LNCaP clone FGC (cell line): ENCODE results near the gene DCST2.

Source experiments
- DNase-seq: peaks from one replicate; pipeline ENCODE4 v3.0.0-alpha.2; 2011; ENCODE audit warnings: low read depth
- H3K4me3 ChIP-seq: 2 replicates; pipeline ENCODE4 v1.5.1; 2011; ENCODE audit warnings: mild to moderate bottlenecking, low read depth, low read length, control low read depth
- TF ChIP-seq, protein P1 (sequence below): IDR thresholded peaks from 2 replicates; pipeline ENCODE4 v1.5.1; 2012; ENCODE audit warnings: mild to moderate bottlenecking; ENCODE audit not compliant: control insufficient read depth, insufficient read depth; ENCODE audit errors: extremely low read depth

DCST2 gene

GRCh38 chr1:155068599-155068998 is 35.0 kb upstream of the DCST2 start:
- TF ChIP-seq, protein P1, sequence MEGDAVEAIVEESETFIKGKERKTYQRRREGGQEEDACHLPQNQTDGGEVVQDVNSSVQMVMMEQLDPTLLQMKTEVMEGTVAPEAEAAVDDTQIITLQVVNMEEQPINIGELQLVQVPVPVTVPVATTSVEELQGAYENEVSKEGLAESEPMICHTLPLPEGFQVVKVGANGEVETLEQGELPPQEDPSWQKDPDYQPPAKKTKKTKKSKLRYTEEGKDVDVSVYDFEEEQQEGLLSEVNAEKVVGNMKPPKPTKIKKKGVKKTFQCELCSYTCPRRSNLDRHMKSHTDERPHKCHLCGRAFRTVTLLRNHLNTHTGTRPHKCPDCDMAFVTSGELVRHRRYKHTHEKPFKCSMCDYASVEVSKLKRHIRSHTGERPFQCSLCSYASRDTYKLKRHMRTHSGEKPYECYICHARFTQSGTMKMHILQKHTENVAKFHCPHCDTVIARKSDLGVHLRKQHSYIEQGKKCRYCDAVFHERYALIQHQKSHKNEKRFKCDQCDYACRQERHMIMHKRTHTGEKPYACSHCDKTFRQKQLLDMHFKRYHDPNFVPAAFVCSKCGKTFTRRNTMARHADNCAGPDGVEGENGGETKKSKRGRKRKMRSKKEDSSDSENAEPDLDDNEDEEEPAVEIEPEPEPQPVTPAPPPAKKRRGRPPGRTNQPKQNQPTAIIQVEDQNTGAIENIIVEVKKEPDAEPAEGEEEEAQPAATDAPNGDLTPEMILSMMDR, result no peak
- no peak for DNase-seq
- no peak overlapping the region for H3K4me3 ChIP-seq

DNA sequence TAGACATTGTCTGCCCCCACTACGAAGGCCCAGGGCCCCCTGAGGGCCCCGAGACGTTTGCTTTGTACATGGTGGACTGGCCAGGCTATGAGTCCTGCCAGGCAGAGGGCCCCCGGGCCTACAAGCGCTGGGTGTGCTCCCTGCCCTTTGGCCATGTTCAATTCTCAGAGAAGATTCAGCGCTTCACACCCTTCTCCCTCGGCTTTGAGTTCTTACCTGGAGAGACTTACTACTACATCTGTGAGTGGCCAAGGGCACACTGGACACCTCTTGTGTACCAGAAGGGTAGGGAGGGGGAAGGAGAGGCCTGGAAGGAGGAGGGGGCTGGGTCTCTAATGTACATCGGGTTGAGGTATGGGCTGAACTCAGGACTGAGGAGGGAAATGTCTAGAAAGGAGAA is 33.2 kb upstream of the DCST2 start:
- no peak for DNase-seq
- TF ChIP-seq, protein P1, result no peak

GRCh38 chr1:155064832-155065429 is 31.4 kb upstream of the DCST2 start:
- TF ChIP-seq, protein P1, result no peak
- H3K4me3 ChIP-seq, result peak overlapping the region; percentile 74
- no peak for DNase-seq

More for the DNA sequence above, 33.2 kb upstream of the DCST2 start:
- no peak overlapping the region for H3K4me3 ChIP-seq

GRCh38 chr1:155064111-155064831 is 30.7 kb upstream of the DCST2 start:
- DNase-seq, result peak; percentile 83
- TF ChIP-seq, protein P1, result no peak
- peak overlapping the region; percentile 74 for H3K4me3 ChIP-seq

DNA sequence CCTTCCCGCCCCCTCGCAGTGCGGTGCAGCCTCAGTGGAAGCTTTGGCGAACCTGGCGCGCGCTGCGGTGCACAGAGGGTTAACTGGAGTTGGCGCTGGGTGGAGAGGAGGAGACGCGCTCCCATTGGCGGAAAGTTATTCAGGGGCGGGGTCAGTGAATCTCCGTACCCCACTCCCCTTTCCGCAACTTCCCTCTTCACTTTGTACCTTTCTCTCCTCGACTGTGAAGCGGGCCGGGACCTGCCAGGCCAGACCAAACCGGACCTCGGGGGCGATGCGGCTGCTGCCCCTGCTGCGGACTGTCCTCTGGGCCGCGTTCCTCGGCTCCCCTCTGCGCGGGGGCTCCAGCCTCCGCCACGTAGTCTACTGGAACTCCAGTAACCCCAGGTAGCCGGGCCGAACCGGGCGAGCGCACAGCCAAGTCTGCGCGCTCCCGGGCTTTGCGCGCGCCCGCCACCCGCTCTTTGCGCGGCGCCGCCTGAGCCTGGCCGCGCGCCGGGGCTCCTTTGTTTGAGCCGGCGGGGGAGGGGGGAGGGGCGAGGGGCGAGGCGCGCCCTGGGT is 30.0 kb upstream of the DCST2 start, which contains the start of gene EFNA4:
EFNA4 (plus strand) TSS at position 191 of the 561 bp plus-strand sequence; CDS start at position 275, 84 bp downstream.
- DNase-seq, result peak; percentile 79
- peak within 1 kb of the TSS; percentile 74 for H3K4me3 ChIP-seq
- TF ChIP-seq, protein P1, result no peak

DNA sequence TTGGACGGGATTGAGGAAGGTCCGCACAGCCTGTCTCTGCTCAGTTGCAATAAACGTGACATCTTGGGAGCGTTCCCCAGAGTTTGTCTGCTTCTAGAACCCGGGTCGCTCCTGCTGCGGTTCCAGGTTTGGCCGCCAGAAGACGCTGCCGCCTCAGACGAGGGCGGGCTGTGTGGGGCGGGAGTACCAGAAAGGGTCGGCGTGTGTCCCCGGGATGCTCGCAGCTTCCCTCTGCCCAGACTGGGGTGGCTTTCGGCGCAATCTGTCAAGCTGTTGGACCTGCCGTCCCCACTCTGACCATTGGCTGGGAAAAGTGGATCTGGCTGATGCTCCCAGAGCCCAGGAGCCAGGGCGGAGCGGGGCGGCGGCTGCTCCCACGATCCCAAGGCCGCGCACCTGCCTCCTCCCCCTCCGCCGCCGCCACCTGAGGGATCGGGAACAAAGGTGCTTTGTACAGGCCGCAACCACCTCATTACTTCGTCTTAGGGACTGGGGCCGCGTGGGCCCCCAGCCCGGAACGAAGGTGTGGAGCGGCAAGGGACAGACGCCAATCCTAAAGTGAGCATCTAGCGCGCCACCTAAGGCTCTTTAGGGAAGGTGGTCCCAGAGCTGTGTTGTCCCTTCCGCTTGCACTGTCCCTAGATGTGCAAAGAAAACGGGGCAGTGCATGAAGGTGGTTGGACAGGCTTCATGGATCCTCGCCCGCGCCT is 29.3 kb upstream of the DCST2 start:
- TF ChIP-seq, protein P1, result no peak
- peak overlapping the region; percentile 74 for H3K4me3 ChIP-seq
- DNase-seq, result no peak
